NCI-H1436 (cell line): ENCODE data around the gene COPA.

ENCODE experiments used
- DNase-seq: peaks from one replicate; lab custom pipeline; 2025; lab: John Stamatoyannopoulos, UW

Gene COPA

DNA sequence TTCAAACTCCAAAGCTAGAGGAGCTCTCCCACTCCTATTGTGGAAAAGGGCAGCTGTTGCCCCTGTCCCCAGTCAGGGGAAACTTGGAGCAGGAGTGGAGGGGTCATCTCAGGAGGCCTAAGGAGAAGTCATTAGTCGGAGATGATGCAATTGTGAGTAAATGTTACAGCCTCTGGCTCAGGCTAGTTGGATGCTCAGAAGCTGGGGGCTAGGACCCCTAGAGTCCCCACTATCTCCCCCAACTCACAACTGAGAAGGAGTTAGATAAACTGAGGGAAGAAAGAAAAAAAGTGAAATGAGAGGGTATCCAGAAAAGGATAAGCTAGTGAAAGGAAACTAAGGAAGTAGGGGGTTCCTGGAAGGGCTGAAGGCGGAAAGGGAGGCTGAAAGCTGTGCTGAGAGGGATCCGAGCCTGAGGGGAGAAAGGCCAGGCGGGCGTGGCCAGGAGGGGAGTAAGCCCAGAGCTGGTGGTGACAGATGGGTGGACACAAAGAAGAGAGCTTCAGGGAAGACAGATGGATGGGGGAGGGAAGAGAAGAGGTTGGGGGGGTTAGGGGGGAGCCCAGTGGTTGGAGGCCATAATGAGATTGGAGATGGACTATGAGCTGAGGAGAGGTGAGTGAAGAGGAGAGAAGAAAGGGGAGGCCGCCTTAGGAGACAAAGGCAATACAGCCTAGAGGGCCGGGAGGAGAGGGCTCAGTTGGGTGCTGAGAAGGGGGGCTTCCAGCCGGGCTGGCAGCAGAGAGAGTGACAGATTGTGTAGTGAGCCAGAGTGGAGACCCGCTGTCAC lies 19.3 kb upstream of the COPA start:
- no peak for DNase-seq

DNA sequence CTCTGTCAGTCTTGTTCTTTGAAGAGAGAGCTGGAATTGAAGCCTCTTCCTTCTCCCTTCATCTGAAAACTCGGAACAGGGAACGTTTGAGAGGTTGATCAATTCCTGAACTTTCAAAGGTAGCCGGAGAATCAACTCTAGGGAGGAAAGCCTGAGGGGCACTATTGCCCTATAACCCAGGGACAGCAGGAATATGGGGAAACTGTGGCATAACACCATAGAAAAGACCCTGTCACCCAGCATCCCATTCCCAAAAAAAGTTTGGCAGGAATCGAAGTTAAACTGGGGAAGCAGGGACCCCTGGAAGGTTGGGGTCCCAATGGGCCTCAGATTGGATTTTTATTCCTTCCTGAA lies 18.7 kb upstream of the COPA start:
- no peak for DNase-seq

- DNase-seq = no peak
Observed at GRCh38 chr1:160361199-160361598, 18.1 kb upstream of the COPA start.

GRCh38 chr1:160360227-160360695 lies 17.2 kb upstream of the COPA start:
- DNase-seq = no peak

DNA sequence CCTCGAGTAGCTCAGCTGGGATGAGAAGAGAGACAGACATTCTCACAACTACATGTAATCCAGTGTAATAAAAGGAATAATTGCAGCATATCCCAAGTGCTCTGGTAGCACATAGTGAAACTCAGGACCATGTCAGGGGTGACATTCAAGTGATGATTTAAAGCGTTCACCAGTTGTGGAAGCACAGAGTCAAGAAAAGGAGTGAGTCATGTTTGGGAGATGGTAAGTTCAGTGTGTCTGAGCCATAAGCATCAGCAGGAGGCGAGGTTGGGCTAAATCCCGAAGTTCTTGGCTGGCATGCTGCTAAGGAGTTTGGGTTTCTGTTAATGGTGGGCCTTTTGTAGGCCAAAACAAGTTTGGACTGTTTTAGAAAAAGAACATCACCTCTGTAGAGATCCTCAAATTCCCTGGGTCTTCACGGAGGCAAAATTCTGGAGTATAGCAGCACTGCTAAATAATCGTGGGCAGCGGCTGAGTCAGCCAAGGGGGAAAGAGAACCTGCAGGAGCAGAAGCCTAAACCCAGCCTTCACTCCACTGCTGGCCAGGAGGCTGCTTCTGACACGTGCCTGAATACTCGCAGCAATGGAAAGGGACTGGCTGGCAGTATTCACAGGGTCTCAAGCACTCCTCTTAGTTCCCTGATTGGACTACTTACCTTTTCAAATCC lies 16.6 kb upstream of the COPA start:
- no peak for DNase-seq

- DNase-seq = no peak
Observed at GRCh38 chr1:160358073-160358472, 15.0 kb upstream of the COPA start.

GRCh38 chr1:160357286-160358002 lies 14.4 kb upstream of the COPA start:
- DNase-seq = no peak

GRCh38 chr1:160354388-160354985 lies 11.4 kb upstream of the COPA start:
- no peak for DNase-seq

GRCh38 chr1:160353223-160353622 lies 10.2 kb upstream of the COPA start:
- no peak for DNase-seq

DNA sequence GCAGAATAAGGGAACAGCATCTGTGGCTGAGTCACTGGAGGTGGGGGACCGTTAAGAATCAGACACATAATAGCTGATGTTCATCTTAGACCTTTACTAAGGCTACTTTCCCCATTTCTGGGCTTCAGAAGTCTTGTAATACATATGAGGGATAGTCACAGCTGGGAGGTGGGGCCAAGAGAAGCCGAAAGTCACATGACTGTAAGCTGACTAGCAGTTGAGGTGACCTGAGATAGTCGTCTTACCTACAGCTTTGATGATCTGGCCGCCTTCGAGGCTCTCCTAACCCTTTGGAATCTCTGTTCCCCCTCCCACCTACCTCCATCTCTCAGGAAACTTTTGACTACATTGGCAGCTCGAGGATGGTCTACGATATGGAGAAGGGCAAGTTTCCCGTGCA lies 9.5 kb upstream of the COPA start:
- no peak for DNase-seq

- DNase-seq = no peak
Observed at GRCh38 chr1:160351629-160352028, 8.6 kb upstream of the COPA start.

DNA sequence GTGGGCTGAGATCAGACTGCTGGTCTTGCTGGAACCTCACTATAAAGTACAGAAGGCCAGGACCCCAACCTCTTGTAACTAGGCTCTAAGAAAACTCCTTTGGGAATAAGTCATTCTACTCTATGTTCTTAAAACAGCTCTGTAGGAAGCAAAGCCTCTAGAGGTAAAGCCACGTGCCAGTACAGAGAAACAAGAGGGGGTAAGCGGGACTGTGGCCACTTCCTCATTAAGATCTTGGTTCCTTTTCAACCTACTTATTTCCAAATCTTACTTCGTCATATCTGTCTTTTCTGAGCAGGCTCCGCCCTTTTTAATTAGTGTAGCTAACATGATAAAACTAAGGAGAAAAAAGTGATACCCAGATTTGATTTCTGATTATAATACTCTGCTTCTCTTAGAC lies 3.9 kb upstream of the COPA start:
- DNase-seq = no peak

DNA sequence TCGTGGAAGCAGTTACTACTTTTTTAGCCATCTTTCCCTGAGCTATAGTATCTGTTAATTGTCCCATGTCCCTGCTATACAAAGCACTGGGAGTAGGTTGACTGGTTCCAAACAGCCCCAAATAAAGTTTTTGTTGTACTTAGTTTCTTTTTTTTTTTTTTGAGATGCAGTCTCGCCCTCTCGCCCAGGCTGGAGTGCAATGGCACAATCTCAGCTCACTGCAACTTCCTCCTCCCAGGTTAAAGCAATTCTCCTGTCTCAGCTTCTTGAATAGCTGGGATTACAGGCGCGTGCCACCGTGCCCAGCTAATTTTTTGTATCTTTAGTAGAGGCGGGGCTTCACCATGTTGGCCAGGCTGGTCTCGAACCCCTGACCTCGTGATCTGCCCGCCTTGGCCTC lies 3.4 kb upstream of the COPA start:
- DNase-seq = no peak

GRCh38 chr1:160344936-160345335 lies 1.9 kb upstream of the COPA start:
- no peak for DNase-seq

DNA sequence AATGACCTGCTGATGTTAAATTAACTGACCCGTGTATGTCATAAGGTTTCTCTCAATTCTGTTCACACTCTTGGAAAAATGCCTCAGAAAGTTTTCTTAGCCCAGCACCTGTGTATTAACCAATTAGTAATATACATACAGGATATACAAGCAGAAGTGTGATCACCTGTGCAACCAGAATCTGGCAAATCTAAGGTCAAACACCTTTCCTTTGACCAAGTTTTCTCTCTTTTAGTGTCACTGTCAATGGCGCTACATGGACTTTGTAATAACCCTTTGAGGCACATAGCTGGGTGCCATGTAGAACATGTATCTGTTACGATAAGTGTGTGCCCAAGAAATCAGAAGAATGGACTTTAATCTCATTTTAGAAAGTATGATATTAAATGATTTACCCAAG lies 1.2 kb upstream of the COPA start:
- no peak for DNase-seq

DNA sequence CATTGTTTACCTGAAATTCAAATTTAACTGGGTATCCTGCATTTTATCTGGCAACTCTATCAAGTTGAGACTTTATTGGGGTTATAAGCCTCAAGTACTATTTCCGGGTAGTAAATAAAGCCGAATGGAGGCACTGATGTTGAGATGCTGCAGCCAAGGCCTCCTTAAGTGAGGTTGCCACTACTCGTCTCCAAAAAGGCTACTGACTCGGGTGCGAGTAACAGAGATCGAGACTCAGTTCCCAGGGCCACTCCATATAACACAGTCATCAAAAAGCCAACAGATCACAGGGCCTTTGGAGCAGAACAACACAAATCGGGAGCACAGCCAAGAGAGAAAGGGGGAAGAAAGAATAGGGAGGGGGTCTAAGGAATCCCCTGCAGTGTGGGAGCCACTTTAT lies 524 bp downstream of the COPA start:
- no peak for DNase-seq

DNA sequence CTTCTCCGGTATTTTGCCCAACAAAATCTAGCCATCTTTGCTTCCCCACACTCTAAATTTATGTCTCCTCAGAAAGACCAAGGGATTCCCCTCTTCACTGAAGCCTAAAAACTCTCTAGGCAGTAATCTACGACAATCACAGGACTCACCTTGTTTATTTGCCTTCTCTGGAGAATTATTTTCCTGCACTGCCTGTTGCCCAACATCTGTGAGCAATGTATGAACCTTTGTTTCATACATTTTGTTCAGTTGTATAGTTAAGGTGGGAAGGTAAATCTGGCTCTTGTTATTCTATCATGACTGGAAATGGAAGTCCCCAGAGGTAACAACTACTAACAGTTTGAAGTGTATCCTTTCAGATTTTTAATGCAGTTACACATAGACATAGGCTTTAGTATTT lies 2.2 kb downstream of the COPA start:
- no peak for DNase-seq

DNA sequence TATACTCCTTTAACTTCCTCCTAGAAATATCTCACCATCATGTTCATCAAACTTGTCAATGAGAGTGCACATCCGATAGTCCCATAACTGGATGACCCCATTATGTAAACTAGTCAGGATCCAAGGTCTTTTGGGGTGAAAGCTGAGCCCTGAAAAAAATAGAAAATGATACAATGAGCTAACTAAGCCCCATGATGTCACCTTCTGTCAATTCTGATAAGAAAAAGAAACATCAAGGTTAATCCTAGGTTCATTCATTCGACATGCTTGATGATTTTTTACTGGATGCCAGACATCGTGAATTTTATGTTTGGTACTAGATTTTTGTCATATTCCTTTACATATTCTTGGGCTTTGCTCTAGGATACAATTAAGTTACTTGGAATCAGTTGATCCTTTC lies 2.9 kb downstream of the COPA start:
- no peak for DNase-seq

- DNase-seq = no peak
Observed at GRCh38 chr1:160338580-160338979, 4.5 kb downstream of the COPA start.

- DNase-seq = no peak
Observed at GRCh38 chr1:160332516-160332915, 10.5 kb downstream of the COPA start.

GRCh38 chr1:160330119-160330518 lies 12.9 kb downstream of the COPA start:
- DNase-seq = no peak

DNA sequence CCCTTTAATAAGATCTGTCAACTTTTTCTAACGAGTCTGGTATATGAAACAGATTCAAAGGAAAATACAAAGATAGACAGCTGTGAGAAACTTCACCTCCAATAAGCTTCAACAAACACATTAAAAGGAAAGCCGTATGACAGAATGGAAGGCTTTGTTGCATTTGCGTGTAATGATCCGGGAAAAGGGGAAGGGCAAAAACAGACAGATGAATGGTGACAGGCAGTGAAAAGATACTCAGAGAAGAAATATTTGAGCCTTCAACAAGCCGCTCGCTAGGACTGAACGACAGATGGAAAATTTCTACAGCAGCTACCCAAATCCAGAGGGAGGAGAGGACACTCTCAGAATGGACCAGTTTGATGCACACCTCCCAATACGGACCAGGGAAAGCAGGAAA lies 14.9 kb downstream of the COPA start:
- DNase-seq = no peak

- no peak for DNase-seq
Observed at GRCh38 chr1:160326418-160326817, 16.6 kb downstream of the COPA start.
